Measurements from ENCODE around the gene ACTL7A.
"Not testable (repeated sequence)": the region's sequence is repeated elsewhere in the genome, so short reads cannot be mapped to it uniquely, and the experiment has no call there.

ACTL7A gene

DNA sequence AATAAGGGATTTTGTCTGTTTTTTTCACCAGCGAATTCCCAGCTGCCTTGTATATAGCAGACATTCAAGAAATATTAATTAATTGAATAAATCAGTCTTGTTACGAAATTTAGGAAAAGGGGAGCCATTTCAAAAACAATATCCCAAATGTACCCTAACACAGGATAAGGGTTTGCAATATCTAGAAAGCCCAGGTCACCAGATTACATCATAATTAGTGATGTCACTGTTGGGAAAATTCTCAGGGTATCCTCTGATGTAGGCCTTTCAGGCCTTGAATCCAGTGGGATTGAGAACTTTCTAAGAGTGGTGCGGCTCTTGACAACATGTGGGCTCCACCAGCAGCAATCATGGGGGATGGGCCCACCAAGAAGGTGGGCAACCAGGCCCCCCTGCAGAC, at the start of gene ACTL7A:
Gene ACTL7A, plus strand, starts transcription at position 270 of the 400 bp plus-strand sequence. Its CDS starts 57 bp downstream, at position 327.
- no peak for DNase-seq

- DNase-seq: no peak
These were observed 49.6 kb upstream of the ACTL7A start for GRCh38 chr9:108812396-108813025.

GRCh38 chr9:108813951-108814601, 48.0 kb upstream of the ACTL7A start:
- DNase-seq: peak; percentile 89

GRCh38 chr9:108815156-108815555, 46.9 kb upstream of the ACTL7A start:
- peak; percentile 60 for DNase-seq

DNA sequence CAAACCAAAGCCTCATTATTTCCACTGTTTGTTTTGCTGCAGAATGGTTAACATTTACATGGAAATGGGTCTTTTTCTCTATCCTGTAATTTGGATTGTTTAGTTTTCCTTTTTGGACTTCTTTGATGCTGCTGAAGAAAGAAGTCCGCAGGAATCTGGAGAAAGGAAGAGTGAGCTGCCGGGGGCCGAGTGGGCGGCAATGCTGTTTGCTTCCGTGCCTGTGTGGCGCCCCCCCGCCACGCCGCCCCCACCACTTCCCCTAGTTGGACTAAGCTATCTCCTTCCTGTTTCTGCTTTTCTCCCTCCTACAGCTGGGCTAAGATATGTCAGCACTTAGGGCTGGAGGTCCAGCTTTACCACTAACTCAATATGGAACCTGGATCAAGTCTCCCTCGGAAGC, 46.0 kb upstream of the ACTL7A start:
- DNase-seq: no peak

DNA sequence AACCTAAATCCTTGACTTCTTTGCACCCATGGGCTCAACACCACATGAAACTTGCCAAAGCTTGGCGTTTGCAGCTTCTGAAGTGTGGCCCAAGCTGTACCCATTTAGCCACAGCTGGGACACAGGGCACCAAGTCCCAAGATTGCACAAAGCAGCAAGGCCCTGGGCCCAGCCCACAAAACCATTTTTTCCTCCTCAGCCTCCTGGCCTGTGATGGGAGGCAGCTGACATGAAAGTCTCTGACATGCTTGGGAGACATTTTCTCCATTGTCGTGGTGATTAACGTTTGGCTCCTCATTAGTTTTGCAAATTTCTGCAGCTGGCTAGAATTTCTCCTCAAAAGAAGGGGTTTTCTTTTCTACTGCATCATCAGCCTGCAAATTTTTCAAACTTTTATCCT, 38.2 kb upstream of the ACTL7A start:
- DNase-seq: no peak

- DNase-seq: no peak
These were observed 31.8 kb upstream of the ACTL7A start for GRCh38 chr9:108830272-108830671.

DNA sequence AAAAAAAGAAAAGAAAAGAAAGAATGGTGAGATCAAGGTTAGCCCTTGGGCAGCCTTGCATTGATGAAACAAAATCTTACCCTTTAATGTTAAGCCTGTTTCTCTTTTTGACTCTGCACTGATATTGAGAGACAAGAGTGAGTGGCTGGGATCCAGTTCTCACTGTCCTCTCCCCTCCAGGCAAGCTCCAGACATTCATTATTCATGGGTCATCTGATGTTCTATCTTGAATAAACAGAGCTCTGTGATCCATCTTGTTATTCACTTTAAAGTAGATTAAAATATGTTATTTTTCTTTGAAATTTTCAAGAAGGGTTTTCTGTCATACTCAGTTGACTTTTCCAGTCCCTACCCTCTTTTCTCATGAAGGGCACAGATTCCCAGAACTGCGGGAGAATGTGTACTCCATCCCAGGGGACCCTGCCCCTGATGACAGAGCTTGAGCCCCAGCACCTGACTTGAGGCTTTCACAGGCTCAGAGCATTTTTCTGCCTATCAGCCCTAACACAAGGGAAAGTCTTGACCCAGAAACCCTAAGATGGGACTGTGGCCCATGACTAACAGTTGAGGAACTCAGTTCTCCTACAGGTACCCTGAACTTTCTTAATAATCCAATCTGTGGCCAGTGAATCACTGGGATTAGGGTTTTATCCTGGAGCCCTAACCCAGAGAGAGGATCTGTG, 30.4 kb upstream of the ACTL7A start:
- DNase-seq: no peak

GRCh38 chr9:108832179-108832500, 29.9 kb upstream of the ACTL7A start:
- DNase-seq: no peak

GRCh38 chr9:108834959-108835665, 27.0 kb upstream of the ACTL7A start:
- DNase-seq: no peak

DNA sequence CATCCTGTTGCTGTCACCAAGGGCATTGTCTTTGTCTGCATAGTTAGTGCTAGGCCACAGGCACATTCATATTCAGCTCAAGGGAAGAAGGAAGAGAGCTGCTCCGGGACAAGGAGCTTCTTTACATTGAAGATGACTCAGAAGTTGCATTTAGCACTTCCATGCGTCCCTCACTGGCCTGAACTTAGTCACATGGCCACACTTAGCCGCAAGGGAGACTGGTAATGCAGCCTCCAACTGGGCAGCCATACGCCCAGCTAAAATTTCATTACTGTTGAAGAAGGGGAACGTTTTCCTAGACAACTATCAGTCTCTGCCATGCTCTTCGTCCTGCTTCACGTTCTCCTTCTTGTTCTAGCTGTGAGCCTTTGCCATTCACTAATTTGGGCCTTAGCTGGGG, 26.2 kb upstream of the ACTL7A start:
- DNase-seq: no peak

DNA sequence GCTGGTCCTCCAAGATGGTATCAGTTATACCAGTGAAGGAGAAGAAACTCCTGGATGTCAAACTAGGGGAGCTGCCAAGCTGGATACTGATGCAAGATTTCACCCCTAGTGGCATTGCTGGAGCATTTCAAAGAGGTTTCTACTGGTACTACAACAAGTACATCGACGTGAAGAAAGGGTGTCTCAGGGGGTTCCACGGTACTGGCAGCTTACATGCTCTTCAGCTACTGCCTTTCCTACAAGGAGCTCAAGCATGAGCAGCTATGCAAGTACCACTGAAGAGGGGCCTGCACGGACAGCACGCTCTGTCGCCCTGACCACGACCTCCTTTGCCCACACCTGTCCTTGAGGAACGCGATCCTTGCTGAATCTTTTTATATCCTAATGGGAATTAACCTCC, 25.7 kb upstream of the ACTL7A start:
- DNase-seq: no peak

DNA sequence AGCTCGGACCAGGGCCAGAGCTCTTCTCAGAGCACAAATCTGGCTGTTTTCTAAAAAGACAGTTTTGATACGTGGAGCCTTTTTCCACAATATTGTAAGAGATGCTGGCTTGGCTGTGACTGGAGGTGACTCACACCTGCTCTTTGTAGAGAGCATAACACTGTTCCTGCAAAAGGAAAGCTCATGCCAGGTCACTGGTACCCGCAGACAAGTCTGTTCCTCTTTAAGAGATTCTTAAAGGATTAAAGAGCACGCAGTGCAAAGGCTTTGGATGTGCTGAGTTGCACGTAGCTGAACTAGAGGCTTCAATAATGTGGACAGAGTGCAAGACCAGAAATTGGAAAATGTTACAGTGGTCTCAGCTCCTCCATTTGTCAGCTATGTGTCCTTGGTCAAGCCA, 25.3 kb upstream of the ACTL7A start:
- DNase-seq: no peak

- DNase-seq: no peak
These were observed 24.5 kb upstream of the ACTL7A start for GRCh38 chr9:108837530-108837929.

DNA sequence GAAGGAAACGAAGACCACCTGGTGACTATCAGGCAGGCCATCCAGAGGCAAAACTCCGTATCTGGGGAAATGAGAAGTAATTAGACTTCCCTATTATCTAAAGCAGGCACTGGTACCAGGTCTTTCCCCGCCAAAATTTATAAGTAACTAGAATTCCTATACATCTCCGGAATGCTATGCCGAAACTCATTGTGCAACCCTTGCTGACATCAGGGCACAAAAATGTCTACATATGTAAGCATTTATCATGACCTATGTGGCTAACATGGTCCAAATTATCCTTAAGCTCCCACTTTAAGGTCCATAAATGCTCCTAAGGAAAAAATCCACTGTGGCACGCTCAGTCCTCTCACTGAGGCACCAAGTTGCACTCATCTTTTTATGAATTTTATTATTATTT, 24.0 kb upstream of the ACTL7A start:
- DNase-seq: no peak

DNA sequence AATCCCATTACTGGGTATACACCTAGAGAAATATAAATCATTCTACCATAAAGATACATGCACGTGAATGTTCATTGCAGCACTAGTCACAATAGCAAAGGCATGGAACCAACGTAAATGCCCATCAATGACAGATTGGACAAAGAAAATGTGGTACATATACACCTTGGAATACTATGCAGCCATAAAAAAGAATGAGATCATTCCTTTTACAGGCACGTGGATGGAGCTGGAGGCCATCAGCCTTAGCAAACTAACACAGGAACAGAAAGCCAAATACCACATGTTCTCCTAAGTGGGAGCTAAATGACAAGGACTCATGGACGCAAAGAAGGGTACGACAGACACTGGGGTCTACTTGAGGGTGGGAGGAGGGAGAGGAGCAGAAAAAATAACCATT, 22.5 kb upstream of the ACTL7A start:
- DNase-seq: not testable (repeated sequence)

DNA sequence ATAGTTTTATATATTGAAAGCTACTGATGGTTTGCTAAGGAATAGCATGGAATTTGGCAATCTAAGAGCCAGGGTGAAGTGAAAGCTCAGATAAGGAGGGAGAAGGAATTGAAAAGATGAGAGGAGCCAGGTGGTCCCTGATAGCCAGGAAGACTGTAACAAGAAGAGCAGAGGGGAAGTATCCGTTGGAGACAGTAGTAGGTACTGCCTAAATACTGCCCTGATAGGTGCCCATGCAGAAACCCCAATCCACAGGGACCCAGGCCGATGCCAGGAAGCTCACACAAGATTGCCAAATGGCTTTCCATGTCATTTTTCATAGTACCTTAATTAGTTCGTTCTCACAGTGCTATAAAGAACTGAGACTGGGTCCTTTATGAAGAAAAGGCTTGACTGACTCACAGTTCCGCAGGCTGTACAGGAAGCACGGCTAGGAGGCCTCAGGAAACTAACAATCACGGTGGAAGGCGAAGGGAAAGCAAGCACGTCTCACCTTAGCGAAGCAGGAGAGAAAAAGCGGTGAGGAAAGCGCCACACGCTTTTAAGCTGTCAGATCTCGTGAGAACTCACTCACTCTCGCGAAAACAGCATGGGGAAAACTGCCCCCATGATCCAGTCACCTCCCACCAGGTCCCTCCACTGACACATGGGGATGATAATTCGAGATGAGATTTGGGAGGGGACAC, 19.3 kb upstream of the ACTL7A start:
- no peak for DNase-seq

DNA sequence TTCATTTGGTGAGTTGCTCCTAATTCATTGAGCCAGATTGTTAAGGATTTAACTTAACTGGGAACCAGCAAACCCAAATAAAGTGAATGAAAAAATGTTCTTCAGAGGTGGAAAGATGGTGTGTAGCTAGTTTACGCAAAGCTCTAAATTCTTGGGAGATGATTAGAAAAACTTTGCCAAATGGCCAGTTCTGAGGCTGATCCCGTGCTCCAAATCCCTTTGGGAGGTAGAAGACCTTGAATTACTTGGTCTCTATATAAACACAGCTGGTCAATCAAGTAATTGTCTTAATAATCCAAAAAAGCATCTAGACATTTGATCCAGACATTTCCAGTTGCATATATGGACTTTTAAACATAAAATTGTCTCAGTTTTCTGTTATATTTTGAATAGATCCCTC, 17.7 kb upstream of the ACTL7A start:
- no peak for DNase-seq

- no peak for DNase-seq
These were observed 17.2 kb upstream of the ACTL7A start for GRCh38 chr9:108844856-108845255.

DNA sequence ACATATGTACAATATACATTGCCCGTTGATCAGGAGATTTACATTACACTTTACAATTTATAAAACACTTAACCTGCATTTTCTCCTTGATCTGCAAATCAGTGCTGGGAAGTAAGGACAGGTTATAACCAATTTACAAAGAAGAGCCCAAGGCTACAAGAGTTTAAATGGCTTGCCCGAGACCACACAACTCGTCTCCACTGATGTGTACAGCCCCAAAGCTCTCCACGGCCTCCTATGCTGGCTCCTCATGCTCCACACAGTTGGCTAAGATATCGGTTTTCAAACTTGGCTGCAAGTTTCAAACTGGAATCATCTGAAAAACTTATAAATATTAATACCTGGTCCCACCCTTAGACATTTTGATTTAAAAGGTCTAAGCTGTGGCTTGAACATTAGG, 16.6 kb upstream of the ACTL7A start:
- no peak for DNase-seq

- no peak for DNase-seq
These were observed 16.1 kb upstream of the ACTL7A start for GRCh38 chr9:108845947-108846346.

GRCh38 chr9:108848296-108848695, 13.8 kb upstream of the ACTL7A start:
- not testable (repeated sequence) for DNase-seq

DNA sequence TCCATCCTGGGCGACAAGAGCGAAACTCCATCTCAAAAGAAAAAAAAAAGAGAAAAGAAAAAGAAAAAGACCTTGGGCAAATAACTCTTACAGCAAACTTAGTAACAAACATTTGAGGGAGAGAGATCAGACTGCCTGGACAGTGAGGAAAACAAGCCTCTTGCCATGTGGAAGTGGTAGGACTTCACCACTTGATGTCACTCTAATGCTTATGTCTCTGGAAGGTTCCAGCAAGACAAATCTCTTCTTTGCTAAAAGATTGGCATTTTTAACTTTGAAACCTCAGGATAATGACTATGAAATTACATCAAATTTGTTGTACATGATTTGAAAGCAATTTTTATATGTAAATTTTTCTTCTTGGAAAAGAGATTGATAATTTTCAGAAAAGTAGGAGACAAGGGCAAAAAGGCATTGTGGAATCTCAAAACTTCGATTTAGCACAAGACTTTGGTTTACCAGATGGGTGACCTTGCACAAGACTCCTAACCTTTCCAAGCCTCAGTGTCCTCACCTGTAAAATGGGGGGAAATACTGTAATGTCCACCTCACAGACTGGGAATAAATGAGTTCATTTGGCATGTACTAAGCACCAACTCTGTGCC, 11.7 kb upstream of the ACTL7A start:
- DNase-seq: peak; percentile 44
